ENCODE results near the gene SNAP47. TPM values are rescaled to one million over a fixed set of nuclear protein-coding genes. Genes with fewer than 3 reads are reported as not detected.

Gene SNAP47
- total RNA-seq, 1 donor from 2014 or later: 59.0 TPM

- peaks cover 5% of the 10 kb centered on the region for H3K36me3 ChIP-seq (ENCODE audit: control insufficient read depth, insufficient read depth, low read length)
- no peak overlapping the region for H3K4me3 ChIP-seq (ENCODE audit: low read depth, low read length)
- DNase-seq (ENCODE audit: low read depth) (peak; percentile 54), FAIRE-seq (no peak)
- H3K27me3 ChIP-seq (ENCODE audit: control insufficient read depth, insufficient read depth, low read length): no peaks in the 10 kb centered on the region
- TF ChIP-seq CTCF (IDR thresholded peaks at IDR 0.05; ENCODE audit: insufficient read depth, low read length, severe bottlenecking): peak; percentile 93
Measured at GRCh38 chr1:227762231-227762911, 27.1 kb downstream of the SNAP47 start.

- no peak for TF ChIP-seq CTCF (IDR thresholded peaks at IDR 0.05; ENCODE audit: insufficient read depth, low read length, severe bottlenecking)
- DNase-seq (ENCODE audit: low read depth) (no peak), FAIRE-seq (no peak)
- H3K4me3 ChIP-seq (ENCODE audit: low read depth, low read length): no peak overlapping the region
- peaks cover 5% of the 10 kb centered on the region for H3K36me3 ChIP-seq (ENCODE audit: control insufficient read depth, insufficient read depth, low read length)
- H3K27me3 ChIP-seq (ENCODE audit: control insufficient read depth, insufficient read depth, low read length): no peaks in the 10 kb centered on the region
Measured at GRCh38 chr1:227763246-227764018, 28.2 kb downstream of the SNAP47 start.

GRCh38 chr1:227764019-227764391 lies 28.8 kb downstream of the SNAP47 start:
- H3K27me3 ChIP-seq (ENCODE audit: control insufficient read depth, insufficient read depth, low read length): no peaks in the 10 kb centered on the region
- DNase-seq (ENCODE audit: low read depth) (peak; percentile 57), FAIRE-seq (peak; percentile 68)
- no peak for TF ChIP-seq CTCF (IDR thresholded peaks at IDR 0.05; ENCODE audit: insufficient read depth, low read length, severe bottlenecking)
- H3K4me3 ChIP-seq (ENCODE audit: low read depth, low read length): no peak overlapping the region
- peaks cover 6% of the 10 kb centered on the region for H3K36me3 ChIP-seq (ENCODE audit: control insufficient read depth, insufficient read depth, low read length)

GRCh38 chr1:227765261-227766014 lies 30.2 kb downstream of the SNAP47 start:
- no peak for TF ChIP-seq CTCF (IDR thresholded peaks at IDR 0.05; ENCODE audit: insufficient read depth, low read length, severe bottlenecking)
- FAIRE-seq (no peak), DNase-seq (ENCODE audit: low read depth) (no peak)
- H3K27me3 ChIP-seq (ENCODE audit: control insufficient read depth, insufficient read depth, low read length): no peaks in the 10 kb centered on the region
- H3K4me3 ChIP-seq (ENCODE audit: low read depth, low read length): no peak overlapping the region
- peaks cover 8% of the 10 kb centered on the region for H3K36me3 ChIP-seq (ENCODE audit: control insufficient read depth, insufficient read depth, low read length)

- Histone ChIP-seq H3K4me3 (ENCODE audit: low read depth, low read length) (no peak overlapping the region), H3K27me3 (ENCODE audit: control insufficient read depth, insufficient read depth, low read length) (no peaks in the 10 kb centered on the region), H3K36me3 (ENCODE audit: control insufficient read depth, insufficient read depth, low read length) (peaks cover 10% of the 10 kb centered on the region)
- FAIRE-seq (no peak), DNase-seq (ENCODE audit: low read depth) (no peak)
- no peak for TF ChIP-seq CTCF (IDR thresholded peaks at IDR 0.05; ENCODE audit: insufficient read depth, low read length, severe bottlenecking)
Measured at GRCh38 chr1:227766015-227766634, 30.9 kb downstream of the SNAP47 start.
